Measurements from ENCODE around the gene RBM20. TPM values are rescaled to one million over a fixed set of nuclear protein-coding genes. Genes with fewer than 3 reads are reported as not detected.
A peak's percentile ranks its signal among the peaks of the same experiment; 100 is the strongest.

RBM20 gene
- total and polyA plus RNA-seq, 2 of the 13 experiments (the other 11 are each of a cell fraction or from before 2014, with no cell fraction given): 0.02 to 0.22 TPM

DNA sequence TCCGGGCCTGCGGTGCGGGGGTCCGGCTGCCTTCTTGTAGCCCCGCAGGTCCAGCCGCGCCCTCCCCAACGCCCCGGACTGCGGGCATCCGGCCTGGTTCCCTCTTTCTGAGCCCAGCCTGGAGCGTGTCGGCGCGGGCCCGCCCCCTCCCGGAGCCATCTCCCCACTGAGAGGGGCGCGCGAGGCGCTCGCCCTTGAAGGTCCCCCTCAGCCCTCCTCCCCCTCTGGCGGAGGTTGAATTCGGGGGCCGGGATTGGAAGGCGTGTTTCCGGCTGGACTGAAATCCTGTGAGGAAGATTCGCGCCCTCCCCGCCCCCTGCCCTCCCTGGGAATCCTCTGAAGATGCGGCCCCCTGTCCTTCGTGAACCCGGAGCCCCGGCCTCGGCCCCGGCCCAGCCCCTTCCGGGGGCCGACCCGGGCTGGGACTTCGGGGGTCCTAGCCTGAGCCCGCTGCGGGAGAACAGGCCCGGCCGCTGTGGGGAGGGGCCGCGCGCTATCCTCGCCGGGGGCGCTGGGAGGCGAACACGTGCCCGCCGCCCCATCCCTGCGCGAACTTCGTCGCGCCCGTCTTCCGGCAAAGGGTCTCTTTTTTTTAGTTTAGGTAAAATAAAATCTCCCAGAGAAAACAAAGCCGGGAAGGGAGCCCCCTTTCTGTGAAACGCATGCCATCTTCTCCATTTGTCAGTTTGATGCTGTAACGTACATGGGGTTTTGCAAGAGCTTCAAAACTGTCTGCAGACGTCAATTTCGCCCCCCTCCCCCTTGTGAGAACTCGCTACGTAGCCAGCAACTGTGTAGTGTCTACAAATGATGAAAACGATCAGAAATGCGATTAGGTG lies 228.2 kb downstream of the RBM20 start (continued):
- TF ChIP-seq, protein P1, sequence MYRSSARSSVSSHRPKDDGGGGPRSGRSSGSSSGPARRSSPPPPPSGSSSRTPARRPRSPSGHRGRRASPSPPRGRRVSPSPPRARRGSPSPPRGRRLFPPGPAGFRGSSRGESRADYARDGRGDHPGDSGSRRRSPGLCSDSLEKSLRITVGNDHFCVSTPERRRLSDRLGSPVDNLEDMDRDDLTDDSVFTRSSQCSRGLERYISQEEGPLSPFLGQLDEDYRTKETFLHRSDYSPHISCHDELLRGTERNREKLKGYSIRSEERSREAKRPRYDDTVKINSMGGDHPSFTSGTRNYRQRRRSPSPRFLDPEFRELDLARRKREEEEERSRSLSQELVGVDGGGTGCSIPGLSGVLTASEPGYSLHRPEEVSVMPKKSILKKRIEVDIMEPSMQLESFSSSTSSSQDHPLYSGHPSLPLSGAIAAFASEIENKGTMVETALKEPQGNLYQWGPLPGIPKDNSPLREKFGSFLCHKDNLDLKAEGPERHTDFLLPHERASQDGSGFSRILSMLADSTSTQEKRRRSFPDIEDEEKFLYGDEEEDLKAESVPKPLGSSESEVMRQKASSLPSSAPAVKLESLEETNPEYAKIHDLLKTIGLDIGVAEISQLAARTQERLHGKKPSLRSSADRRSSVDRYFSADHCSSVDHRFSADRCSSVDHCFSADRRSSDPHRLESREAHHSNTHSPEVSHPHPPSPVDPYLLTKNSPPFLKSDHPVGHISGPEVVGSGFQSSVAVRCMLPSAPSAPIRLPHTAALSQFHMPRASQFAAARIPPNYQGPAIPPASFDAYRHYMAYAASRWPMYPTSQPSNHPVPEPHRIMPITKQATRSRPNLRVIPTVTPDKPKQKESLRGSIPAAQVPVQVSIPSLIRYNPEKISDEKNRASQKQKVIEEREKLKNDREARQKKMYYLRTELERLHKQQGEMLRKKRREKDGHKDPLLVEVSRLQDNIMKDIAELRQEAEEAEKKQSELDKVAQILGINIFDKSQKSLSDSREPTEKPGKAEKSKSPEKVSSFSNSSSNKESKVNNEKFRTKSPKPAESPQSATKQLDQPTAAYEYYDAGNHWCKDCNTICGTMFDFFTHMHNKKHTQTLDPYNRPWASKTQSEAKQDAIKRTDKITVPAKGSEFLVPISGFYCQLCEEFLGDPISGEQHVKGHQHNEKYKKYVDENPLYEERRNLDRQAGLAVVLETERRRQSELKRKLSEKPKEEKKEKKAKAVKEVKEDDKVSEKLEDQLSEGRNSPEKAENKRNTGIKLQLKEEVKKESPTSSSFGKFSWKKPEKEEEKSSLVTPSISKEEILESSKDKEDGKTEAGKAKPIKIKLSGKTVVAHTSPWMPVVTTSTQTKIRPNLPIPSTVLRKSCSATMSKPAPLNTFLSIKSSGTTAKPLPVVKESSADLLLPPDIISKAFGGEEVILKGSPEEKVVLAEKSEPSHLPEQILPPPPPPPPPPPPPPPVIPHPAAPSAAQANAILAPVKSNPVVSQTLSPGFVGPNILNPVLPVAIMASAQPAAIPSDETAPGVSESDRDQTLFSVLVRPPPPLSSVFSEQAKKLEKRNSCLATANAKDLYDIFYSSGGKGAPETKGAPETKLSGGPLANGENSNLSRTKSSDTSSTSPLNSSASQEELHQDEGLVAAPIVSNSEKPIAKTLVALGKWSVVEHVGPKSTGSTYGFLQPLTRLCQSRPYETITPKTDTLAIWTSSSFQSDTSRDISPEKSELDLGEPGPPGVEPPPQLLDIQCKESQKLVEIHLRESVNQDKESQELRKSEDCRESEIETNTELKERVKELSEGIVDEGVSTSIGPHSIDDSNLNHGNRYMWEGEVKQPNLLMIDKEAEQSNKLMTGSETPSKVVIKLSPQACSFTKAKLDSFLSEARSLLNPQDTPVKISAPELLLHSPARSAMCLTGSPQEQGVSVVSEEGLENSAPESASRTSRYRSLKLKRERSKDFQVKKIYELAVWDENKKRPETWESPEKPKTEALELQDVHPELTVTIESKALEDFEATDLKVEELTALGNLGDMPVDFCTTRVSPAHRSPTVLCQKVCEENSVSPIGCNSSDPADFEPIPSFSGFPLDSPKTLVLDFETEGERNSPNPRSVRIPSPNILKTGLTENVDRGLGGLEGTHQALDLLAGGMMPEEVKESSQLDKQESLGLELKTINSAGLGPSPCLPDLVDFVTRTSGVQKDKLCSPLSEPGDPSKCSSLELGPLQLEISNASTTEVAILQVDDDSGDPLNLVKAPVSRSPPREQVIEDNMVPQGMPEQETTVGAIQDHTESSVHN (CRISPR knock-in tag; IDR thresholded peaks at IDR 0.05): no peak
- TF ChIP-seq SP4 (CRISPR knock-in tag; IDR thresholded peaks at IDR 0.05): no peak; the same call in 1 of the 2 replicates
- no peak for TF ChIP-seq TBP (CRISPR knock-in tag; IDR thresholded peaks at IDR 0.05)
- TF ChIP-seq HNF4G (IDR thresholded peaks at IDR 0.05; ENCODE audit: borderline replicate concordance, low read depth, low read length): no peak
- TF ChIP-seq HNF4G (CRISPR knock-in tag; IDR thresholded peaks at IDR 0.05; ENCODE audit: borderline replicate concordance, low read depth): 0 out of 2 replicates have a peak, but pooled peaks have one; percentile 33
- 0 out of 2 replicates have a peak, but pooled peaks have one; percentile 3 for TF ChIP-seq ZNF337 (CRISPR knock-in tag; IDR thresholded peaks at IDR 0.05; ENCODE audit: borderline replicate concordance, low read depth)
- TF ChIP-seq PTBP1 (IDR thresholded peaks at IDR 0.05; ENCODE audit: low read depth, low read length, poor library complexity, severe bottlenecking): no peak
- peak; percentile 83 for TF ChIP-seq CEBPB (IDR thresholded peaks at IDR 0.05; ENCODE audit: borderline replicate concordance, low read depth, low read length)
- TF ChIP-seq DMAP1 (CRISPR knock-in tag; IDR thresholded peaks at IDR 0.05): peak; percentile 13; the same call in 1 of the 2 replicates
- TF ChIP-seq NFKBIZ (CRISPR knock-in tag; IDR thresholded peaks at IDR 0.05): no peak
- peak; percentile 17 for TF ChIP-seq RAD21 (CRISPR knock-in tag; IDR thresholded peaks at IDR 0.05)
- TF ChIP-seq GABPB1 (CRISPR knock-in tag; IDR thresholded peaks at IDR 0.05): peak; percentile 86
- TF ChIP-seq SP2 (CRISPR knock-in tag; IDR thresholded peaks at IDR 0.05): no peak
- TF ChIP-seq ONECUT2 (CRISPR knock-in tag; IDR thresholded peaks at IDR 0.05): no peak
- no peak for TF ChIP-seq HNRNPL (IDR thresholded peaks at IDR 0.05; ENCODE audit: low read depth, low read length)
- TF ChIP-seq, protein P2, sequence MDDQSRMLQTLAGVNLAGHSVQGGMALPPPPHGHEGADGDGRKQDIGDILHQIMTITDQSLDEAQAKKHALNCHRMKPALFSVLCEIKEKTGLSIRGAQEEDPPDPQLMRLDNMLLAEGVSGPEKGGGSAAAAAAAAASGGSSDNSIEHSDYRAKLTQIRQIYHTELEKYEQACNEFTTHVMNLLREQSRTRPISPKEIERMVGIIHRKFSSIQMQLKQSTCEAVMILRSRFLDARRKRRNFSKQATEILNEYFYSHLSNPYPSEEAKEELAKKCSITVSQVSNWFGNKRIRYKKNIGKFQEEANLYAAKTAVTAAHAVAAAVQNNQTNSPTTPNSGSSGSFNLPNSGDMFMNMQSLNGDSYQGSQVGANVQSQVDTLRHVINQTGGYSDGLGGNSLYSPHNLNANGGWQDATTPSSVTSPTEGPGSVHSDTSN (CRISPR knock-in tag; IDR thresholded peaks at IDR 0.05; ENCODE audit: borderline replicate concordance): no peak
- TF ChIP-seq ZMYM2 (CRISPR knock-in tag; IDR thresholded peaks at IDR 0.05): no peak
- TF ChIP-seq GTF2F1 (IDR thresholded peaks at IDR 0.05; ENCODE audit: low read length): no peak
- TF ChIP-seq NFIC (IDR thresholded peaks at IDR 0.05; ENCODE audit: low read length): no peak
- TF ChIP-seq ATF7 (IDR thresholded peaks at IDR 0.05): no peak
- no peak for TF ChIP-seq ATF7 (CRISPR knock-in tag; IDR thresholded peaks at IDR 0.05)
- no peak; the same call in 1 of the 2 replicates for TF ChIP-seq KMT2B (CRISPR knock-in tag; IDR thresholded peaks at IDR 0.05)
- no peak for TF ChIP-seq ZNF878 (CRISPR knock-in tag; IDR thresholded peaks at IDR 0.05)
